HTR-8/SVneo (cell line): Measurements from ENCODE around the gene RPL13A.
A peak's percentile ranks its signal among the peaks of the same experiment; 100 is the strongest.
"Not testable (repeated sequence)": the region's sequence is repeated elsewhere in the genome, so short reads cannot be mapped to it uniquely, and the experiment has no call there.

Source experiments
- DNase-seq: peaks from one replicate; pipeline ENCODE4 v3.0.0; 2011; ENCODE audit warnings: low spot score, mixed read lengths; ENCODE audit not compliant: insufficient read length
- FAIRE-seq: peaks from 2 replicates; lab custom pipeline; 2011; peaks lifted over from hg19 to GRCh38; lab: Jason Lieb, UNC

The RPL13A gene

GRCh38 chr19:49453757-49454240 lies 33.6 kb upstream of the RPL13A start:
- DNase-seq (no peak), FAIRE-seq (no peak)

- FAIRE-seq (no peak), DNase-seq (no peak)
These were observed 31.6 kb upstream of the RPL13A start for GRCh38 chr19:49455773-49456172.

- FAIRE-seq, result no peak
- no peak for DNase-seq
These were observed 31.1 kb upstream of the RPL13A start for GRCh38 chr19:49456326-49456725.

- no peak for FAIRE-seq
These were observed 28.9 kb upstream of the RPL13A start for GRCh38 chr19:49458567-49458903.

GRCh38 chr19:49459388-49459787 lies 28.0 kb upstream of the RPL13A start:
- FAIRE-seq, result no peak
- no peak for DNase-seq

More at GRCh38 chr19:49458567-49458903, 28.9 kb upstream of the RPL13A start:
- no peak for DNase-seq

- DNase-seq, FAIRE-seq: not testable (repeated sequence)
These were observed 26.3 kb upstream of the RPL13A start for GRCh38 chr19:49461130-49461529.

- DNase-seq (no peak), FAIRE-seq (no peak)
These were observed 25.8 kb upstream of the RPL13A start for GRCh38 chr19:49461656-49462055.

- FAIRE-seq, result no peak
- no peak for DNase-seq
These were observed 24.9 kb upstream of the RPL13A start for GRCh38 chr19:49462492-49462891.

- FAIRE-seq (no peak), DNase-seq (no peak)
These were observed 23.3 kb upstream of the RPL13A start for GRCh38 chr19:49463960-49464740.

GRCh38 chr19:49465371-49465770 lies 22.0 kb upstream of the RPL13A start:
- DNase-seq, result no peak
- FAIRE-seq, result no peak

- DNase-seq (no peak), FAIRE-seq (no peak)
These were observed 19.2 kb upstream of the RPL13A start for GRCh38 chr19:49468199-49468598.

- DNase-seq, result no peak
These were observed 18.5 kb upstream of the RPL13A start for GRCh38 chr19:49468746-49469447.

GRCh38 chr19:49469828-49470614 lies 17.4 kb upstream of the RPL13A start:
- FAIRE-seq (no peak), DNase-seq (no peak)

More at GRCh38 chr19:49468746-49469447, 18.5 kb upstream of the RPL13A start:
- no peak for FAIRE-seq

- FAIRE-seq (no peak), DNase-seq (no peak)
These were observed 16.8 kb upstream of the RPL13A start for GRCh38 chr19:49470615-49470978.

- no peak for DNase-seq
- FAIRE-seq, result no peak
These were observed 14.5 kb upstream of the RPL13A start for GRCh38 chr19:49472936-49473335.

- DNase-seq, FAIRE-seq: not testable (repeated sequence)
These were observed 13.9 kb upstream of the RPL13A start for GRCh38 chr19:49473501-49473867.

GRCh38 chr19:49473868-49474541 lies 13.4 kb upstream of the RPL13A start, which contains the start of gene FLT3LG:
FLT3LG (plus strand) TSS chr19:49474215; CDS start chr19:49474640, 425 bp downstream.
- DNase-seq (peak; percentile 92), FAIRE-seq (no peak)

- DNase-seq, result no peak
- FAIRE-seq, result no peak
These were observed 12.9 kb upstream of the RPL13A start for GRCh38 chr19:49474542-49474924.

GRCh38 chr19:49475191-49475917 lies 12.1 kb upstream of the RPL13A start:
- no peak for DNase-seq
- no peak for FAIRE-seq
